WTC11 (cell line): ENCODE results near the gene CHPF. TPM values are rescaled to one million over a fixed set of nuclear protein-coding genes. Genes with fewer than 3 reads are reported as not detected.
A peak's percentile ranks its signal among the peaks of the same experiment; 100 is the strongest.

Experiments
- ATAC-seq: fragments of 200-7000 bp; cut with Tn5 transposase; 2 replicates; pipeline ENCODE4 v1.10.0; 2021; ENCODE audit warnings: mild to moderate bottlenecking, moderate library complexity
- CTCF ChIA-PET: fragments of 300-600 bp; sonication (Branson Sonifier 250); formaldehyde crosslinking; loops from one replicate; lab custom pipeline; 2021; ENCODE audit warnings: antibody characterized with exemption; lab: Charles Lee
- POLR2A ChIA-PET: fragments of 350-600 bp; sonication (Branson Sonifier 250); formaldehyde crosslinking; loops from one replicate; lab custom pipeline; 2021; ENCODE audit warnings: antibody characterized with exemption; lab: Charles Lee
- DNase-seq: peaks from one replicate; pipeline ENCODE4 v3.0.0; 2021; ENCODE audit warnings: low spot score
- H3K27ac Mint-ChIP-seq: 2 replicates; pipeline ENCODE4 v1.8.0; 2021; ENCODE audit warnings: mixed read lengths
- H3K27me3 Mint-ChIP-seq: 2 replicates; pipeline ENCODE4 v1.8.0; 2021; ENCODE audit warnings: low read depth, mild to moderate bottlenecking, moderate library complexity, mixed read lengths
- H3K36me3 Mint-ChIP-seq: 2 replicates; pipeline ENCODE4 v1.8.0; 2021; ENCODE audit warnings: mixed read lengths
- H3K4me1 Mint-ChIP-seq: 2 replicates; pipeline ENCODE4 v1.8.0; 2022; ENCODE audit warnings: mixed read lengths
- H3K4me3 Mint-ChIP-seq: 2 replicates; pipeline ENCODE4 v1.8.0; 2021; ENCODE audit warnings: mild to moderate bottlenecking, moderate library complexity, mixed read lengths
- H3K9me3 Mint-ChIP-seq: 2 replicates; pipeline ENCODE4 v1.8.0; 2021; ENCODE audit warnings: mixed read lengths
- CREM ChIP-seq: sonication (generic); formaldehyde crosslinking; IDR thresholded peaks from 2 replicates; pipeline ENCODE4 v1.8.1; 2022; ENCODE audit warnings: mild to moderate bottlenecking, missing genetic modification reagents, moderate library complexity
- NFATC4 ChIP-seq: fragments of 250-450 bp; sonication (Bioruptor Pico); IDR thresholded peaks from 2 replicates; pipeline ENCODE4 v1.9.0; 2021; ENCODE audit warnings: mild to moderate bottlenecking
- NFE2L1 ChIP-seq: sonication (generic); formaldehyde crosslinking; IDR thresholded peaks from 2 replicates; pipeline ENCODE4 v1.8.1; 2023; ENCODE audit warnings: missing genetic modification reagents
- NR1H2 ChIP-seq: sonication (generic); formaldehyde crosslinking; IDR thresholded peaks from 2 replicates; pipeline ENCODE4 v1.9.0; 2021; ENCODE audit warnings: mild to moderate bottlenecking, moderate library complexity, missing genetic modification reagents
- RORB ChIP-seq: fragments of 250-450 bp; sonication (Bioruptor Pico); IDR thresholded peaks from 2 replicates; pipeline ENCODE4 v1.9.0; 2021; ENCODE audit warnings: mild to moderate bottlenecking
- SOX15 ChIP-seq: fragments of 250-450 bp; sonication (Bioruptor Pico); IDR thresholded peaks from 2 replicates; pipeline ENCODE4 v1.9.0; 2021; ENCODE audit warnings: mild to moderate bottlenecking
- SP1 ChIP-seq: sonication (generic); formaldehyde crosslinking; conservative IDR thresholded peaks from 2 replicates; pipeline ENCODE4 v1.8.1; 2022; ENCODE audit warnings: missing genetic modification reagents
- ZBTB21 ChIP-seq: sonication (generic); formaldehyde crosslinking; IDR thresholded peaks from 2 replicates; pipeline ENCODE4 v1.8.1; 2023; ENCODE audit warnings: mild to moderate bottlenecking, missing genetic modification reagents, borderline replicate concordance
- ZNF317 ChIP-seq: sonication (generic); formaldehyde crosslinking; IDR thresholded peaks from 2 replicates; pipeline ENCODE4 v1.8.1; 2023; ENCODE audit warnings: low read depth, mild to moderate bottlenecking, moderate library complexity, missing genetic modification reagents, borderline replicate concordance
- total RNA-seq: library from RNA; stranded (reverse); gene quantifications from 3 replicates; pipeline ENCODE4 v1.2.3, GENCODE V29; 2021
- TF ChIP-seq, protein P1 (sequence below): sonication (generic); formaldehyde crosslinking; IDR thresholded peaks from 2 replicates; pipeline ENCODE4 v1.8.1; 2022; ENCODE audit warnings: low read depth, mild to moderate bottlenecking, moderate library complexity, missing genetic modification reagents, borderline replicate concordance
- TF ChIP-seq, protein P2 (sequence below): fragments of 250-450 bp; sonication (Bioruptor Pico); IDR thresholded peaks from 2 replicates; pipeline ENCODE4 v2.1.2; 2022; ENCODE audit warnings: mild to moderate bottlenecking, moderate library complexity
- TF ChIP-seq, protein P3 (sequence below): fragments of 250-450 bp; sonication (Bioruptor Pico); IDR thresholded peaks from 2 replicates; pipeline ENCODE4 v1.8.0; 2021; ENCODE audit warnings: mild to moderate bottlenecking
- TF ChIP-seq, protein P4 (sequence below): sonication (generic); formaldehyde crosslinking; IDR thresholded peaks from 2 replicates; pipeline ENCODE4 v1.8.1; 2023; ENCODE audit warnings: mild to moderate bottlenecking, moderate library complexity, missing genetic modification reagents
- TF ChIP-seq, protein P5 (sequence below): sonication (generic); formaldehyde crosslinking; IDR thresholded peaks from 2 replicates; pipeline ENCODE4 v1.8.1; 2023; ENCODE audit warnings: mild to moderate bottlenecking, missing genetic modification reagents, moderate library complexity
- TF ChIP-seq, protein P6 (sequence below): sonication (generic); formaldehyde crosslinking; IDR thresholded peaks from 2 replicates; pipeline ENCODE4 v1.8.0; 2022; ENCODE audit warnings: mild to moderate bottlenecking, missing genetic modification reagents
- TF ChIP-seq, protein P7 (sequence below): sonication (generic); formaldehyde crosslinking; IDR thresholded peaks from 2 replicates; pipeline ENCODE4 v1.8.0; 2023; ENCODE audit warnings: mild to moderate bottlenecking, missing genetic modification reagents

The CHPF gene
- total RNA-seq, 1 experiment from 2014 or later = 97.0 TPM

DNA sequence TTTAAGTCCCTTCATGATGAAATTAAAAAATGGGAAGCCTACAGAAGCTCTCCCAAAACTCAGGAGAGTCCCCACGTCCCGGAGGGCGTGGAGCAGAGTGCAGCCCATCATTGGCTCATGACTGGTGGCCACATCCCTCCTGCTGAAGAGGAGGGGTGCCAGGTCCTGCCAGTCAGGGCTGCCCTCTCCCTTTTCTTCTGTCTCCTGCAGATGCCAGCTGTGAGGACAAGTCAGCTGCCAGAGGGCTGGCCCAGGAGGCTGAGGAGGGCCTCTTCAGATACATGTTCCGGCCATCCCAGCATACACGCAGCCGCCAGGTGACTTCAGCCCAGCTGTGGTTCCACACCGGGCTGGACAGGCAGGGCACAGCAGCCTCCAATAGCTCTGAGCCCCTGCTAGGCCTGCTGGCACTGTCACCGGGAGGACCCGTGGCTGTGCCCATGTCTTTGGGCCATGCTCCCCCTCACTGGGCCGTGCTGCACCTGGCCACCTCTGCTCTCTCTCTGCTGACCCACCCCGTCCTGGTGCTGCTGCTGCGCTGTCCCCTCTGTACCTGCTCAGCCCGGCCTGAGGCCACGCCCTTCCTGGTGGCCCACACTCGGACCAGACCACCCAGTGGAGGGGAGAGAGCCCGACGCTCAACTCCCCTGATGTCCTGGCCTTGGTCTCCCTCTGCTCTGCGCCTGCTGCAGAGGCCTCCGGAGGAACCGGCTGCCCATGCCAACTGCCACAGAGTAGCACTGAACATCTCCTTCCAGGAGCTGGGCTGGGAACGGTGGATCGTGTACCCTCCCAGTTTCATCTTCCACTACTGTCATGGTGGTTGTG is 31.1 kb upstream of the CHPF start (continued):
- TF ChIP-seq, protein P1, sequence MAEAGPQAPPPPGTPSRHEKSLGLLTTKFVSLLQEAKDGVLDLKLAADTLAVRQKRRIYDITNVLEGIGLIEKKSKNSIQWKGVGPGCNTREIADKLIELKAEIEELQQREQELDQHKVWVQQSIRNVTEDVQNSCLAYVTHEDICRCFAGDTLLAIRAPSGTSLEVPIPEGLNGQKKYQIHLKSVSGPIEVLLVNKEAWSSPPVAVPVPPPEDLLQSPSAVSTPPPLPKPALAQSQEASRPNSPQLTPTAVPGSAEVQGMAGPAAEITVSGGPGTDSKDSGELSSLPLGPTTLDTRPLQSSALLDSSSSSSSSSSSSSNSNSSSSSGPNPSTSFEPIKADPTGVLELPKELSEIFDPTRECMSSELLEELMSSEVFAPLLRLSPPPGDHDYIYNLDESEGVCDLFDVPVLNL (CRISPR knock-in tag) = no peak
- TF ChIP-seq ZBTB21 (CRISPR knock-in tag) (no peak), ZNF317 (no peak)
- TF ChIP-seq, protein P2, sequence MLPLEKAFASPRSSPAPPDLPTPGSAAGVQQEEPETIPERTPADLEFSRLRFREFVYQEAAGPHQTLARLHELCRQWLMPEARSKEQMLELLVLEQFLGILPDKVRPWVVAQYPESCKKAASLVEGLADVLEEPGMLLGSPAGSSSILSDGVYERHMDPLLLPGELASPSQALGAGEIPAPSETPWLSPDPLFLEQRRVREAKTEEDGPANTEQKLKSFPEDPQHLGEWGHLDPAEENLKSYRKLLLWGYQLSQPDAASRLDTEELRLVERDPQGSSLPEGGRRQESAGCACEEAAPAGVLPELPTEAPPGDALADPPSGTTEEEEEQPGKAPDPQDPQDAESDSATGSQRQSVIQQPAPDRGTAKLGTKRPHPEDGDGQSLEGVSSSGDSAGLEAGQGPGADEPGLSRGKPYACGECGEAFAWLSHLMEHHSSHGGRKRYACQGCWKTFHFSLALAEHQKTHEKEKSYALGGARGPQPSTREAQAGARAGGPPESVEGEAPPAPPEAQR = no peak
- TF ChIP-seq, protein P3, sequence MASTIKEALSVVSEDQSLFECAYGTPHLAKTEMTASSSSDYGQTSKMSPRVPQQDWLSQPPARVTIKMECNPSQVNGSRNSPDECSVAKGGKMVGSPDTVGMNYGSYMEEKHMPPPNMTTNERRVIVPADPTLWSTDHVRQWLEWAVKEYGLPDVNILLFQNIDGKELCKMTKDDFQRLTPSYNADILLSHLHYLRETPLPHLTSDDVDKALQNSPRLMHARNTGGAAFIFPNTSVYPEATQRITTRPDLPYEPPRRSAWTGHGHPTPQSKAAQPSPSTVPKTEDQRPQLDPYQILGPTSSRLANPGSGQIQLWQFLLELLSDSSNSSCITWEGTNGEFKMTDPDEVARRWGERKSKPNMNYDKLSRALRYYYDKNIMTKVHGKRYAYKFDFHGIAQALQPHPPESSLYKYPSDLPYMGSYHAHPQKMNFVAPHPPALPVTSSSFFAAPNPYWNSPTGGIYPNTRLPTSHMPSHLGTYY = no peak

DNA sequence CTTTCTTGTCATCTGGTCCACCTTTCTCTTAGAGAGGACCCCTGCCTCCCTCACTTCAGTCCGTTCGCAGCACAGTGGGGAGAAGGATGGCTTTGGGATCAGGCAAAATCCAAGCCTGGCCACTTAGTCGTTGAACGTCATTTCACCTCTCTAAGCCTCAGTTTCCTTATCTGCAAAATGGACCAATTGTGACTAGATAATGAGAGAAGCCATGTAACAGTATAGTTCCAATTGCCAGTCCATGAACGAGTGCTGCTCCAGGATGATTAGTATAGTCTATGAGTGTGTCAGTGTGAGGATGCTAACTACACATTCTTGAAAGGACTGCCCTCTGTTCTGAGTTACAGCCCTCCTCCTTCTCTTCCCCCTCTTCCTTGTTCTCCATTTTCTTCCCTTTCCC is 29.6 kb upstream of the CHPF start:
- Mint-ChIP-seq H3K27ac (no peak overlapping the region), H3K27me3 (peaks cover 32% of the 10 kb centered on the region), H3K9me3 (no peaks in the 10 kb centered on the region), H3K4me3 (no peak overlapping the region), H3K4me1 (peaks cover 67% of the 10 kb centered on the region), H3K36me3 (peaks cover 15% of the 10 kb centered on the region)
- CTCF ChIA-PET = interaction anchor here (0.6 to 4.8 kb wide), 3 partner anchors 12 to 122 kb away, joined by 3 to 66 read pairs (median 4); no protein-coding TSS in a partner anchor
- ATAC-seq (no peak), DNase-seq (no peak)
- TF ChIP-seq CREM (CRISPR knock-in tag) (no peak), SOX15 (CRISPR knock-in tag) (no peak), NFATC4 (CRISPR knock-in tag) (no peak), NR1H2 (CRISPR knock-in tag) (no peak), ZBTB21 (CRISPR knock-in tag) (no peak), RORB (no peak), NFE2L1 (no peak)
- TF ChIP-seq, protein P4, sequence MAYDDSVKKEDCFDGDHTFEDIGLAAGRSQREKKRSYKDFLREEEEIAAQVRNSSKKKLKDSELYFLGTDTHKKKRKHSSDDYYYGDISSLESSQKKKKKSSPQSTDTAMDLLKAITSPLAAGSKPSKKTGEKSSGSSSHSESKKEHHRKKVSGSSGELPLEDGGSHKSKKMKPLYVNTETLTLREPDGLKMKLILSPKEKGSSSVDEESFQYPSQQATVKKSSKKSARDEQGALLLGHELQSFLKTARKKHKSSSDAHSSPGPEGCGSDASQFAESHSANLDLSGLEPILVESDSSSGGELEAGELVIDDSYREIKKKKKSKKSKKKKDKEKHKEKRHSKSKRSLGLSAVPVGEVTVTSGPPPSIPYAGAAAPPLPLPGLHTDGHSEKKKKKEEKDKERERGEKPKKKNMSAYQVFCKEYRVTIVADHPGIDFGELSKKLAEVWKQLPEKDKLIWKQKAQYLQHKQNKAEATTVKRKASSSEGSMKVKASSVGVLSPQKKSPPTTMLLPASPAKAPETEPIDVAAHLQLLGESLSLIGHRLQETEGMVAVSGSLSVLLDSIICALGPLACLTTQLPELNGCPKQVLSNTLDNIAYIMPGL (CRISPR knock-in tag) = no peak
- TF ChIP-seq, protein P5, sequence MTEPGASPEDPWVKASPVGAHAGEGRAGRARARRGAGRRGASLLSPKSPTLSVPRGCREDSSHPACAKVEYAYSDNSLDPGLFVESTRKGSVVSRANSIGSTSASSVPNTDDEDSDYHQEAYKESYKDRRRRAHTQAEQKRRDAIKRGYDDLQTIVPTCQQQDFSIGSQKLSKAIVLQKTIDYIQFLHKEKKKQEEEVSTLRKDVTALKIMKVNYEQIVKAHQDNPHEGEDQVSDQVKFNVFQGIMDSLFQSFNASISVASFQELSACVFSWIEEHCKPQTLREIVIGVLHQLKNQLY (CRISPR knock-in tag) = no peak
- POLR2A ChIA-PET = no interaction called here

DNA sequence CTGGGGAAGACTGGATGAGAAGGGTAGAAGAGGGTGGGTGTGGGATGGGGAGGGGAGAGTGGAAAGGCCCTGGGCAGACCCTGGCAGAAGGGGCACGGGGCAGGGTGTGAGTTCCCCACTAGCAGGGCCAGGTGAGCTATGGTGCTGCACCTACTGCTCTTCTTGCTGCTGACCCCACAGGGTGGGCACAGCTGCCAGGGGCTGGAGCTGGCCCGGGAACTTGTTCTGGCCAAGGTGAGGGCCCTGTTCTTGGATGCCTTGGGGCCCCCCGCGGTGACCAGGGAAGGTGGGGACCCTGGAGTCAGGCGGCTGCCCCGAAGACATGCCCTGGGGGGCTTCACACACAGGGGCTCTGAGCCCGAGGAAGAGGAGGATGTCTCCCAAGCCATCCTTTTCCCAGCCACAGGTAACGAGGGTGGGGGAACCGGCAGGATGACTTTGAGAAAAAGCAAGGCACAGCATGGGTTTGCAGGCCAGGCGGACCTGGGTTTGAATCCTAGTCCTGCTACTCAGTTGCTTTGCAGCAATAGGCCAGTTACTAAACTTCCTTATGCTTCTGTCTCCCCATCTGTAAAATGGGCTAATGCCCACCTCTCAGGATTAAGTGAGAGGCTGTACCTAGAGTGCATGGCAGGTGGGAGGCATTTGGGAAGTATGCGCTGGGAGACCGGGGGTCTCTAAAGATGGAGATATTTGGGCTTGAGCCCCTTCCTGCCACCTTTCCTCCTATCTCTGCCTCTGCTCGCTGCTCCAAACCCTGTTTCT is 28.8 kb upstream of the CHPF start, which contains the start of gene INHA:
Gene INHA, plus strand, starts transcription at position 74 of the 765 bp plus-strand sequence. Its CDS starts 65 bp downstream, at position 139.
- no peaks in the 10 kb centered on the region for H3K9me3 Mint-ChIP-seq
- H3K36me3 Mint-ChIP-seq = peaks cover 22% of the 10 kb centered on the region
- H3K4me3 Mint-ChIP-seq = peak within 1 kb of the TSS; percentile 48
- H3K4me1 Mint-ChIP-seq = peaks cover 67% of the 10 kb centered on the region
- peak within 1 kb of the TSS; percentile 90 for H3K27ac Mint-ChIP-seq
- no peak for TF ChIP-seq SP1
- TF ChIP-seq, protein P6, sequence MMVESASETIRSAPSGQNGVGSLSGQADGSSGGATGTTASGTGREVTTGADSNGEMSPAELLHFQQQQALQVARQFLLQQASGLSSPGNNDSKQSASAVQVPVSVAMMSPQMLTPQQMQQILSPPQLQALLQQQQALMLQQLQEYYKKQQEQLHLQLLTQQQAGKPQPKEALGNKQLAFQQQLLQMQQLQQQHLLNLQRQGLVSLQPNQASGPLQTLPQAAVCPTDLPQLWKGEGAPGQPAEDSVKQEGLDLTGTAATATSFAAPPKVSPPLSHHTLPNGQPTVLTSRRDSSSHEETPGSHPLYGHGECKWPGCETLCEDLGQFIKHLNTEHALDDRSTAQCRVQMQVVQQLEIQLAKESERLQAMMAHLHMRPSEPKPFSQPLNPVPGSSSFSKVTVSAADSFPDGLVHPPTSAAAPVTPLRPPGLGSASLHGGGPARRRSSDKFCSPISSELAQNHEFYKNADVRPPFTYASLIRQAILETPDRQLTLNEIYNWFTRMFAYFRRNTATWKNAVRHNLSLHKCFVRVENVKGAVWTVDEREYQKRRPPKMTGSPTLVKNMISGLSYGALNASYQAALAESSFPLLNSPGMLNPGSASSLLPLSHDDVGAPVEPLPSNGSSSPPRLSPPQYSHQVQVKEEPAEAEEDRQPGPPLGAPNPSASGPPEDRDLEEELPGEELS (CRISPR knock-in tag) = peak; percentile 32; the same call in 1 of the 2 replicates
- TF ChIP-seq, protein P7, sequence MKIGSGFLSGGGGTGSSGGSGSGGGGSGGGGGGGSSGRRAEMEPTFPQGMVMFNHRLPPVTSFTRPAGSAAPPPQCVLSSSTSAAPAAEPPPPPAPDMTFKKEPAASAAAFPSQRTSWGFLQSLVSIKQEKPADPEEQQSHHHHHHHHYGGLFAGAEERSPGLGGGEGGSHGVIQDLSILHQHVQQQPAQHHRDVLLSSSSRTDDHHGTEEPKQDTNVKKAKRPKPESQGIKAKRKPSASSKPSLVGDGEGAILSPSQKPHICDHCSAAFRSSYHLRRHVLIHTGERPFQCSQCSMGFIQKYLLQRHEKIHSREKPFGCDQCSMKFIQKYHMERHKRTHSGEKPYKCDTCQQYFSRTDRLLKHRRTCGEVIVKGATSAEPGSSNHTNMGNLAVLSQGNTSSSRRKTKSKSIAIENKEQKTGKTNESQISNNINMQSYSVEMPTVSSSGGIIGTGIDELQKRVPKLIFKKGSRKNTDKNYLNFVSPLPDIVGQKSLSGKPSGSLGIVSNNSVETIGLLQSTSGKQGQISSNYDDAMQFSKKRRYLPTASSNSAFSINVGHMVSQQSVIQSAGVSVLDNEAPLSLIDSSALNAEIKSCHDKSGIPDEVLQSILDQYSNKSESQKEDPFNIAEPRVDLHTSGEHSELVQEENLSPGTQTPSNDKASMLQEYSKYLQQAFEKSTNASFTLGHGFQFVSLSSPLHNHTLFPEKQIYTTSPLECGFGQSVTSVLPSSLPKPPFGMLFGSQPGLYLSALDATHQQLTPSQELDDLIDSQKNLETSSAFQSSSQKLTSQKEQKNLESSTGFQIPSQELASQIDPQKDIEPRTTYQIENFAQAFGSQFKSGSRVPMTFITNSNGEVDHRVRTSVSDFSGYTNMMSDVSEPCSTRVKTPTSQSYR = 0 out of 2 replicates have a peak, but pooled peaks have one; percentile 3
- TF ChIP-seq, all 79 proteins: peak for 2
- POLR2A ChIA-PET = interaction anchor here (1.6 to 1.9 kb wide), 3 partner anchors 12 to 24 kb away, joined by 9 to 29 read pairs (median 24); partner anchors contain the start of gene STK11IP
- CTCF ChIA-PET = interaction anchor here (1.0 to 4.8 kb wide), 7 partner anchors 11 to 123 kb away, joined by 3 to 66 read pairs (median 9); partner anchors contain the start of genes CHPF and STK11IP
- ATAC-seq (no peak), DNase-seq (no peak)
- H3K27me3 Mint-ChIP-seq = peaks cover 32% of the 10 kb centered on the region
